SU-DHL-6 (cell line): ENCODE data around the gene AGAP1.

Experiments
- EZH2phosphoT487 ChIP-seq: fragments of 200-600 bp; sonication (generic), shearing (Covaris generic); conservative IDR thresholded peaks from 2 replicates; pipeline ENCODE4 v1.6.1; 2018; ENCODE audit warnings: mild to moderate bottlenecking, antibody characterized with exemption, low read length, moderate library complexity, mixed read lengths
- TF ChIP-seq, protein P1 (sequence below): fragments of 200-600 bp; sonication (generic); IDR thresholded peaks from one replicate; pipeline ENCODE4 v1.5.1; 2017; ENCODE audit warnings: antibody characterized with exemption, mild to moderate bottlenecking, low read length, moderate library complexity; ENCODE audit not compliant: insufficient read depth, poor library complexity, severe bottlenecking

DNA sequence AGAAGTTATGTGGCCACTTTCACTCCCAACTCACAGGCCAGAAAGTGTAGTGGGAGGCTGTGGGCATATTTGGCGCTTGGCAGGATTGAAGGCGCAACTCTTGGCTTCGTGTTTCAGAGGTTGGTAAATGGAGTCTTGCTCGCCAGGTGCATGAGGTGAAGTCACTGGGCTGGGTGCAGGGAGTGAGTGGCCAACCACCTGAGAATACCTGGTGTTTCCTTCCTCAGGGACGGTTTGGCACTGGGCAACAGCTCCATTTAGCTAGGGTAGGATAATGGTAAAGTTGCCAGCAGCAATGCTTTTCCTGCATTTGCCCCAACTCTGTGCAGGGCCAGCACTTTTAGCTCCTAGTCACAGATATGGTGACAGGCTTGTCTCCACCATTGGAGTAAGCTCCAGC lies 115.9 kb downstream of the AGAP1 start:
- TF ChIP-seq, protein P1, sequence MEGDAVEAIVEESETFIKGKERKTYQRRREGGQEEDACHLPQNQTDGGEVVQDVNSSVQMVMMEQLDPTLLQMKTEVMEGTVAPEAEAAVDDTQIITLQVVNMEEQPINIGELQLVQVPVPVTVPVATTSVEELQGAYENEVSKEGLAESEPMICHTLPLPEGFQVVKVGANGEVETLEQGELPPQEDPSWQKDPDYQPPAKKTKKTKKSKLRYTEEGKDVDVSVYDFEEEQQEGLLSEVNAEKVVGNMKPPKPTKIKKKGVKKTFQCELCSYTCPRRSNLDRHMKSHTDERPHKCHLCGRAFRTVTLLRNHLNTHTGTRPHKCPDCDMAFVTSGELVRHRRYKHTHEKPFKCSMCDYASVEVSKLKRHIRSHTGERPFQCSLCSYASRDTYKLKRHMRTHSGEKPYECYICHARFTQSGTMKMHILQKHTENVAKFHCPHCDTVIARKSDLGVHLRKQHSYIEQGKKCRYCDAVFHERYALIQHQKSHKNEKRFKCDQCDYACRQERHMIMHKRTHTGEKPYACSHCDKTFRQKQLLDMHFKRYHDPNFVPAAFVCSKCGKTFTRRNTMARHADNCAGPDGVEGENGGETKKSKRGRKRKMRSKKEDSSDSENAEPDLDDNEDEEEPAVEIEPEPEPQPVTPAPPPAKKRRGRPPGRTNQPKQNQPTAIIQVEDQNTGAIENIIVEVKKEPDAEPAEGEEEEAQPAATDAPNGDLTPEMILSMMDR, result no peak
- TF ChIP-seq EZH2phosphoT487, result no peak
